Panc1 (cell line): Measurements from ENCODE around the gene ZSWIM3. TPM values are rescaled to one million over a fixed set of nuclear protein-coding genes. Genes with fewer than 3 reads are reported as not detected.

Experiments used
- ATAC-seq: fragments of 200-7000 bp; cut with Tn5 transposase; 2 replicates; pipeline ENCODE4 v1.9.1; 2020; ENCODE audit warnings: mild to moderate bottlenecking, moderate library complexity
- BruUV-seq: library from RNA; stranded (reverse); fragments of 400-500 nt; replicated peaks from 2 replicates; lab custom pipeline; 2021; lab: Mats Ljungman, UMichigan
- CTCF ChIA-PET: fragments of 300-600 bp; sonication (Branson Sonifier 250); formaldehyde crosslinking; loops from one replicate; lab custom pipeline; 2022; ENCODE audit warnings: antibody characterized with exemption; lab: Charles Lee
- POLR2A ChIA-PET: fragments of 300-600 bp; sonication (Branson Sonifier 250); formaldehyde crosslinking; loops from one replicate; lab custom pipeline; 2022; ENCODE audit warnings: antibody characterized with exemption; lab: Charles Lee
- DNase-seq: peaks from one replicate; pipeline ENCODE4 v3.0.0-alpha.2; 2010; ENCODE audit warnings: low read depth, low spot score
- H3K27ac ChIP-seq: 2 replicates; pipeline ENCODE4 v1.5.1; 2011; ENCODE audit warnings: mild to moderate bottlenecking, low read length, inconsistent platforms
- H3K27me3 ChIP-seq: fragments of 200-500 bp; sonication (Bioruptor generic); 2 replicates; pipeline ENCODE4 v1.6.0; 2014; ENCODE audit warnings: low read length, inconsistent platforms; ENCODE audit not compliant: control insufficient read depth, insufficient read depth
- H3K36me3 ChIP-seq: fragments of 200-500 bp; sonication (Bioruptor generic); 2 replicates; pipeline ENCODE4 v1.5.1; 2014; ENCODE audit warnings: inconsistent platforms, mild to moderate bottlenecking, low read length, moderate library complexity; ENCODE audit not compliant: control insufficient read depth, insufficient read depth
- H3K4me1 ChIP-seq: 2 replicates; pipeline ENCODE4 v1.5.1; 2011; ENCODE audit warnings: inconsistent platforms, mild to moderate bottlenecking, low read length, moderate library complexity; ENCODE audit not compliant: control insufficient read depth, insufficient read depth
- H3K4me3 ChIP-seq, 2 experiments: 2 replicates each; pipeline ENCODE4 v1.5.1; 2011 to 2012; ENCODE audit warnings: low read depth in 2 of 2, low read length in 2 of 2, mild to moderate bottlenecking in 2 of 2, inconsistent platforms in 1 of 2, moderate library complexity in 1 of 2
- H3K9me3 ChIP-seq: fragments of 200-500 bp; sonication (Bioruptor generic); 2 replicates; pipeline ENCODE4 v1.5.1; 2014; ENCODE audit warnings: low read depth, mild to moderate bottlenecking, inconsistent platforms, low read length, moderate library complexity; ENCODE audit not compliant: control insufficient read depth, insufficient read depth
- POLR2AphosphoS5 ChIP-seq: IDR thresholded peaks from 2 replicates; pipeline ENCODE4 v1.6.1; 2012; ENCODE audit warnings: mild to moderate bottlenecking, low read depth, low read length, moderate library complexity
- SIN3A ChIP-seq: IDR thresholded peaks from 2 replicates; pipeline ENCODE4 v1.6.1; 2012; ENCODE audit warnings: low read depth, mild to moderate bottlenecking, low read length, moderate library complexity, borderline replicate concordance; ENCODE audit not compliant: insufficient read depth
- TCF7L2 ChIP-seq: IDR thresholded peaks from 2 replicates; pipeline ENCODE4 v1.6.1; 2011; ENCODE audit warnings: mild to moderate bottlenecking, low read depth, low read length, inconsistent platforms
- in situ Hi-C: cut with HindIII; loops from 2 replicates; pipeline ENCODE4 v1.10.0; 2016; ENCODE audit warnings: low sequenced_read_pairs, low pct_unique_long_range_greater_than_20kb
- intact Hi-C: fragments of 100-400 bp; cut with micrococcal nuclease; formaldehyde crosslinking; loops from one replicate; pipeline ENCODE4 v1.10.0; 2022; ENCODE audit not compliant: unreplicated experiment
- total RNA-seq: library from RNA; stranded (reverse); gene quantifications from one replicate; pipeline ENCODE4 v1.2.1, GENCODE V29; 2021; ENCODE audit not compliant: unreplicated experiment
- TF ChIP-seq, protein P1 (sequence below): fragments of 450-650 bp; IDR thresholded peaks from 2 replicates; pipeline ENCODE4 v1.5.1; 2017; ENCODE audit warnings: mild to moderate bottlenecking
- TF ChIP-seq, protein P2 (sequence below), 2 experiments: IDR thresholded peaks; 2 replicates each; pipeline ENCODE4 v1.6.1; 2011 to 2012; ENCODE audit warnings: low read depth in 2 of 2, control low read depth in 1 of 2, low read length in 1 of 2, mild to moderate bottlenecking in 1 of 2, moderate library complexity in 1 of 2; ENCODE audit not compliant: insufficient read depth in 1 of 2

Gene ZSWIM3
- total RNA-seq, 1 experiment from 2014 or later = 3.6 TPM

DNA sequence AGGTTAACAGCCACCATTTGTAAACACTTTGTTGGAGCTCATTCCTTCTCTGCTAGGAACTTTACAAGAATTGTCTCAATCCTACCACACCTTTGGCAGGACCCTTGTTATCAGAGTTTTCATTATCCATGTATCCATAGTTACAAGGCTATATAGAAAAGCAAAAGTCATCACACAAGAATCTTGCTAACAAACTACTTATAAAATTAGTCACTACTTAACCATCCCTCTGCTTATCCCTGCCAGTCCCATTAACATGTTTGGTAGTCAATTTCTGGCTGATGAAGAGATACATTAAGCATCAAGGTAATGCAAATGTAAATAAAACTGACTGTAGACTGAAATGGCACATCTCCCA is 10.4 kb downstream of the ZSWIM3 start:
- ChIA-PET POLR2A (no interaction called here), CTCF (no interaction called here)
- no TSS peak for BruUV-seq
- in situ Hi-C loops (no loop called here), intact Hi-C loops (no loop called here)
- no peak for TF ChIP-seq POLR2AphosphoS5
- TF ChIP-seq, protein P1, sequence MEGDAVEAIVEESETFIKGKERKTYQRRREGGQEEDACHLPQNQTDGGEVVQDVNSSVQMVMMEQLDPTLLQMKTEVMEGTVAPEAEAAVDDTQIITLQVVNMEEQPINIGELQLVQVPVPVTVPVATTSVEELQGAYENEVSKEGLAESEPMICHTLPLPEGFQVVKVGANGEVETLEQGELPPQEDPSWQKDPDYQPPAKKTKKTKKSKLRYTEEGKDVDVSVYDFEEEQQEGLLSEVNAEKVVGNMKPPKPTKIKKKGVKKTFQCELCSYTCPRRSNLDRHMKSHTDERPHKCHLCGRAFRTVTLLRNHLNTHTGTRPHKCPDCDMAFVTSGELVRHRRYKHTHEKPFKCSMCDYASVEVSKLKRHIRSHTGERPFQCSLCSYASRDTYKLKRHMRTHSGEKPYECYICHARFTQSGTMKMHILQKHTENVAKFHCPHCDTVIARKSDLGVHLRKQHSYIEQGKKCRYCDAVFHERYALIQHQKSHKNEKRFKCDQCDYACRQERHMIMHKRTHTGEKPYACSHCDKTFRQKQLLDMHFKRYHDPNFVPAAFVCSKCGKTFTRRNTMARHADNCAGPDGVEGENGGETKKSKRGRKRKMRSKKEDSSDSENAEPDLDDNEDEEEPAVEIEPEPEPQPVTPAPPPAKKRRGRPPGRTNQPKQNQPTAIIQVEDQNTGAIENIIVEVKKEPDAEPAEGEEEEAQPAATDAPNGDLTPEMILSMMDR = no peak
- no peak for TF ChIP-seq TCF7L2
- TF ChIP-seq SIN3A = no peak
- TF ChIP-seq, protein P2, sequence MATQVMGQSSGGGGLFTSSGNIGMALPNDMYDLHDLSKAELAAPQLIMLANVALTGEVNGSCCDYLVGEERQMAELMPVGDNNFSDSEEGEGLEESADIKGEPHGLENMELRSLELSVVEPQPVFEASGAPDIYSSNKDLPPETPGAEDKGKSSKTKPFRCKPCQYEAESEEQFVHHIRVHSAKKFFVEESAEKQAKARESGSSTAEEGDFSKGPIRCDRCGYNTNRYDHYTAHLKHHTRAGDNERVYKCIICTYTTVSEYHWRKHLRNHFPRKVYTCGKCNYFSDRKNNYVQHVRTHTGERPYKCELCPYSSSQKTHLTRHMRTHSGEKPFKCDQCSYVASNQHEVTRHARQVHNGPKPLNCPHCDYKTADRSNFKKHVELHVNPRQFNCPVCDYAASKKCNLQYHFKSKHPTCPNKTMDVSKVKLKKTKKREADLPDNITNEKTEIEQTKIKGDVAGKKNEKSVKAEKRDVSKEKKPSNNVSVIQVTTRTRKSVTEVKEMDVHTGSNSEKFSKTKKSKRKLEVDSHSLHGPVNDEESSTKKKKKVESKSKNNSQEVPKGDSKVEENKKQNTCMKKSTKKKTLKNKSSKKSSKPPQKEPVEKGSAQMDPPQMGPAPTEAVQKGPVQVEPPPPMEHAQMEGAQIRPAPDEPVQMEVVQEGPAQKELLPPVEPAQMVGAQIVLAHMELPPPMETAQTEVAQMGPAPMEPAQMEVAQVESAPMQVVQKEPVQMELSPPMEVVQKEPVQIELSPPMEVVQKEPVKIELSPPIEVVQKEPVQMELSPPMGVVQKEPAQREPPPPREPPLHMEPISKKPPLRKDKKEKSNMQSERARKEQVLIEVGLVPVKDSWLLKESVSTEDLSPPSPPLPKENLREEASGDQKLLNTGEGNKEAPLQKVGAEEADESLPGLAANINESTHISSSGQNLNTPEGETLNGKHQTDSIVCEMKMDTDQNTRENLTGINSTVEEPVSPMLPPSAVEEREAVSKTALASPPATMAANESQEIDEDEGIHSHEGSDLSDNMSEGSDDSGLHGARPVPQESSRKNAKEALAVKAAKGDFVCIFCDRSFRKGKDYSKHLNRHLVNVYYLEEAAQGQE (IDR thresholded peaks at IDR 0.05; ENCODE audit: insufficient read depth in 1 of 2, low read depth in 2 of 2, low read length in 1 of 2) = no peak
- Histone ChIP-seq H3K4me3 (no peak overlapping the region), H3K27ac (peak overlapping the region; percentile 27; the same call in 1 of the 2 replicates), H3K36me3 (no peaks in the 10 kb centered on the region), H3K9me3 (no peaks in the 10 kb centered on the region), H3K27me3 (no peaks in the 10 kb centered on the region), H3K4me1 (peaks cover 7% of the 10 kb centered on the region; the same call in 1 of the 2 replicates)
- ATAC-seq = peak; percentile 84
- no peak for DNase-seq

DNA sequence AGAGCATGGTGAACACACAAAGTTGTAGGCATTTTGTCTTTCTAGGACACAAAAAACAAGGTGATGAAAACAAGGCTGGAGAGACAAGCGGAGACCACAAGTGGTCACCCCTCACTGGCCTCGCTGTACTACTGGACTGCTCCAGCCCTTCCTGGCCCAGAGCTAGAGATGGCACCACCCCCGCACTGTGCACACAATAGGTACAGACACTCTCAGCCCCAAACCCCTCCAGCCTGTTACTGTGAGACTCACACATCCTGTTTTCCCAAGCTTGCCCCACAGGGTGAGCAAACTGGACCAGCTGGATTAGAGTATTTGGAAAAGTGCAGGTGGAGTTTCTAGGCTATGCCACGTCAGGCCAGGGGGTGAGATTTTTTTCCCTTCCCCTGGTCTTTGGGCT is 15.2 kb downstream of the ZSWIM3 start:
- BruUV-seq = no TSS peak
- Histone ChIP-seq H3K9me3 (no peaks in the 10 kb centered on the region), H3K27ac (no peak overlapping the region), H3K4me1 (peaks cover 2% of the 10 kb centered on the region; the same call in 1 of the 2 replicates), H3K27me3 (no peaks in the 10 kb centered on the region), H3K4me3 (no peak overlapping the region), H3K36me3 (no peaks in the 10 kb centered on the region)
- CTCF ChIA-PET = no interaction called here
- in situ Hi-C loops (no loop called here), intact Hi-C loops (no loop called here)
- ATAC-seq (no peak), DNase-seq (no peak)
- no peak for TF ChIP-seq SIN3A
- no peak for TF ChIP-seq POLR2AphosphoS5
- TF ChIP-seq, protein P1 = no peak
- TF ChIP-seq, protein P2 (IDR thresholded peaks at IDR 0.05; ENCODE audit: insufficient read depth in 1 of 2, low read depth in 2 of 2, low read length in 1 of 2) = no peak
- TF ChIP-seq TCF7L2 = no peak
- POLR2A ChIA-PET = no interaction called here
